GM12872 (cell line): ENCODE results near the gene PHACTR3.

Source experiments
- CTCF ChIP-seq: IDR thresholded peaks from 3 replicates; pipeline ENCODE4 v1.5.1; 2011; ENCODE audit warnings: low read depth, mild to moderate bottlenecking, low read length, moderate library complexity; ENCODE audit not compliant: insufficient read depth

The PHACTR3 gene

DNA sequence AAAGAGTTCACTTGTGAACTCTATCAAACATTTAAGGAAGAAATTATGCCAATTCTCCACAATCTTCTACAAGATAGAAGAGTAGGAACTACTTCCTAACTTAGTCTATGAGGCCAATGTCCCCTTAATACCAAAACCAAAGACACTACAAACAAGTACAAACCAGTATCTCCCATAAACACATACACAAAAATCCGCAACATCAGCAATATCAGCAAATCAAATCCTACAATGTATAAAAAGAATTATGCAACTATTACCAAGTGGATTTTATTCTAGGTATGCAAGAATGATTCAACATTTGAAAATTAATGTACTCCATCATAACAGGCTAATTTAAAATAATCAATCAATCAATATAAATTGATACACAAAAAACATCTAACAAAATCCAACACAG is 283.7 kb downstream of the PHACTR3 start:
- TF ChIP-seq CTCF: no peak

DNA sequence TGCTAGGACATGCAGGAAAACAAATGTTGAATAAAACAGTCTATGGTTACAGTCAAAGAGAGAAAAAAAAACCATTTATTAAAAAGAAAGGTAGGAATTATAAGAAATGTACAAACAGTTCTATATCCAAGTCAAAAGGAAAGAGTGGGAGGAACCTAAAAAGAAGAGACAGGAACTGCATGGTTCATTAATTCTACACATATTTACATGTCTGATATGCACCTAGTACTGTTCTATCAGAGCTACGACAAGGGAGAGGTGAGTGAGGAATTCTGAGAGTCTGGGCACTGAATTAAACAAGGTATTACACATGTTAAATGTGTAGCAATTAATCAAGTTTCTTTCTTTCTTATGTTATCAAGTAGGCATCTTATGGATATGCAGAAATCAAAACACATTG is 287.2 kb downstream of the PHACTR3 start:
- TF ChIP-seq CTCF: no peak

- TF ChIP-seq CTCF: no peak
Measured at GRCh38 chr20:59895908-59896307, 291.6 kb downstream of the PHACTR3 start.
